GM12801 (cell line): ENCODE results near the gene RPS6KA5.

Experiments
- CTCF ChIP-seq: IDR thresholded peaks from one replicate; pipeline ENCODE4 v1.5.1; 2011; ENCODE audit warnings: control low read depth; ENCODE audit not compliant: insufficient read length; ENCODE audit errors: extremely low read depth

Gene RPS6KA5

DNA sequence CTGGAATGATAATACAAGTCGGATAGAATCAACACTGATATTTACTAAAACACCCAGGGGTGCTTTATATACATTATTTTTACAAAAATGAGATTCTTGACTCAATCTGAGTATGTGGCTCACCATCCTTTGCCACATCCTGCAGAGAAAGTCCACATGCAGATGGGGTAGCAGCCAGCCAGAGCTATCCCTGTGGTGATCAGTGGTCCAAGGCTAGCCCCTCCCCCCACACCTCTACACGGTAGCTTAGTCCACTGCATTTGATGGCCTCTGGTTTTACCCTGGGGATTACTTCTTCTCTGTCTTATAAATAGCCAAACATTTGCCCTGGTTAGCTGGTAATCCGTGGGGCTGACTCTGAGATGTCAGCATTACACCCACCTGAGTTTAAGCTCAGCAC lies 216.1 kb downstream of the RPS6KA5 start:
- no peak for TF ChIP-seq CTCF

DNA sequence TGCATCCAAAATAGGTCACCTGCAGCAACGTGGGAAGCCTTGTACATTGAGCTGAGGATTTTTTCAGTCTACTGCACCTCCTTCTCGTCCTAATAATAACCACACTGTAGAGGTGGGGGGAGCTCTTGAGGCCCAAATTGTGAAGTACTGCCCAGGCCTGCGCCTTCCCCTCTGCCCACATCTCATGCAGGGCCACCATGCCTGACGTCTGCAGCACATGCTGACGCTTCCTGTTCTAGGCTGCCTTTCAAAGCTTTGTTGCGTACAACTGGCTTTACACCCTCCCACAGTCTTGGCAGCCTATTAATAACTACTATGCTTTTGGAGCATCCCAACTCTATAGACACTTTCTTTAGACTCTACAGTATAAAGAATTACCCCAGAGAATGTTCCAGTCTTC lies 217.7 kb downstream of the RPS6KA5 start:
- no peak for TF ChIP-seq CTCF

DNA sequence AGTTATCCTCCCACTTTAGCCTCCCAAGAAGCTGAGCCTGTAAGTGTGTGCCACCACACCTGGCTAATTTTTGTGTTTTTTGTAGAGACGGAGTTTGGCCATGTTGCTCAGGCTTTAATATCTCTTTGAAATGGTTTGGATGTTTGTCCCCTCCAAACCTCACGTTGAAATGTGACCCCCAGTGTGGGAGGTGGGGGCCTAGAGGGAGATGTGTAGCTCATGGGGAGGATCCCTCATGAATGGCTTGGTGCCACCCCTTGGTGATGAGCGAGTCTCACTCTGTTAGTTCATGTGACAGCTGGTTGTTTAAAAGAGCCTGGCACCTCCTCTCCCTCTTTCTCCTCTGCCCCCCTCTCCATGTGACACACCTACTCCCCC lies 220.6 kb downstream of the RPS6KA5 start:
- no peak for TF ChIP-seq CTCF

DNA sequence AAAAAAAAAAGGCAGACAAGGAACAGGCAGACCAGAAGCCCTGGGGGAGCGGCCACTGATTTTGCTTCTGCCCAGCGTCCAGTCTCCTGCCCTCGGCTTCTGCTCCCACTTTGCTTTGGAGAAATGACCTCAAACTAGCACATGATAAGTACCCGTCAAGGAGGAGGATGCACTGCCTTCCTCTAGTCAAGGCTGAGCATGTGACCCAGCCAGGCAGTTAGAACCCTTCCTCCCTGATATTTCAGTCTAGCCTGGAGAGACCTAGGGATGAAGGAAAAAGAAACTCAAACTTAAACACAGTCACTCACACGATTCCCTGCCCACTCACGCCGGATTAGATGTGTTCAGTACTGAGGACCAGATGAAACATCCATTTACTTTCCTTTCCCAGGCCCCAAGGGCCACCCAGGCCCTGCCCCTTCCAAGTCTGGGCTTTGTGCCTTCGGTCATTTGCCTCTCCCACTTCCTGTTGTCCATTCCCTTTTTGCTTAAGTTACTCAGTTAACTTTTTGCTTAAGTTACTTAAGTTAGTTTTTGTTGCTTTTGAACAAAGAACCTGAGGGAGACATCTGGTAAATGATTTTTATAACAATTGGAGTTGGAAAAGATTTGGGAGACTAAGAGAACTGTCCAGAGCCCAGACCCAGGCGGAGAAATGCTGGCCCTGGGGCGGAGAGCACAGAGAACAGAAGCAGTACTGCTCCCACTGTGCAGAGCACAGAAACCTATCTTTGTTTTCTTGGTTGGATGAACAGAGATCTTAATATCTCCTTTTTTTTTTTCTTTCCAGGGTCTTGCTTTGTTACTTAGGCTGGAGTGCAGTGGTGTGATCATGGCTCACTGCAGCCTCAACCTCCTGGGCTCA lies 221.2 kb downstream of the RPS6KA5 start:
- TF ChIP-seq CTCF: no peak

DNA sequence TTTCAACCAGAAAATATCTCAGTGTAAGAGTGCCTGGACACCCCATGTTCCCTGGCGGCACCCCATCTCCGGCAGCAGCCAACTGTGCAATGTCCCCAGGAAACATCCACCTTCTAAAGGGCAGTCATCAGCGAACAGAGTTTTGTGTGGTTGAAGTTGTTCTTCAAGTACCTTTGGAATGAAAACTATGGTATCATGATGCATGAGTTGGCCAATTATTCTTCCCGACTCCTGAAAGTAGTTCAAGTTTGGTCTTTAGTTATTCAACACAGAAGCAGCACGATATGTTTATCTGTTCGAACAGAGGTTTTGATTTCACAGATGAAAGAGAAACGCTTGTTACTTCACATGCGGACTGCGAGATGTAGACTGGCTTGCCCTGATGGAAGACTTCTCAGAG lies 223.1 kb downstream of the RPS6KA5 start:
- TF ChIP-seq CTCF: no peak

DNA sequence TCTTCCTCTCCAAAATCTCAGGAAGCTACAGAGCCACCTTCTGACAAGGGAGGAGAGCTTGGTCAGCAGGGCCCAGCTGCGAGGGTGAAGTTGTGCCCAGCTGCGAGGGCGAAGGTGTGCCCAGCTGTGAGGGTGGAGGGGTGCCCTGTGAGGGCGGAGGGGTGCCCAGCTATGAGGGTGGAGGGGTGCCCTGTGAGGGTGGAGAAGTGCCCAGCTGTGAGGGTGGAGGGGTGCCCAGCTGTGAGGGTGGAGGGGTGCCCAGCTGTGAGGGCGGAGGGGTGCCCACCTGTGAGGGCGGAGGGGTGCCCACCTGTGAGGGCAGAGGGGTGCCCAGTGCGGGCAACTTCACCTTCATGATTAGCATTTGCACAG lies 223.8 kb downstream of the RPS6KA5 start:
- TF ChIP-seq CTCF: no peak

DNA sequence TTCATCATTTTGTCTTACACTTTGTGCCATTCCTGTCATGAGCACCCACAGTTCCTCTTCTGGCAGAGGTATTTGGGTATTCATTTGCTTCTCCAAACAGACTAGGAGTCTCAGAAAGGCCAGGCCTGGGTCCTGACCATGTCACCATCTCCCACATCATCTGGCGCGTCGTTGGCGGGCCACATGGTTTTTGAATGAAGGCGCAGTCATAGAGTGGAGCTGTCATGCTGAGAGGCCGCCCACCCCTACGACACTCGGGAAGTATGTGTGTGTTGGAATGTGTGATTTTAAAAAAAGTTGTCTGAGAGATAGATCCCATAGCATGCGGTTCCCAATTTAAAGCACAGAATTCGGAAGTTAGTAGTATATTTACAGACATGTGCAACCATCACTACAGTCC lies 228.6 kb downstream of the RPS6KA5 start:
- TF ChIP-seq CTCF: no peak
